HAP-1 (cell line): Measurements from ENCODE around the gene IL2RA.
A peak's percentile ranks its signal among the peaks of the same experiment; 100 is the strongest.

Experiments used
- DNase-seq, 2 experiments: peaks; one replicate each; pipeline ENCODE4 v3.0.0-alpha.2; 2016 to 2020; ENCODE audit warnings: low spot score in 2 of 2
- H3K27me3 ChIP-seq: fragments of 250-450 bp; sonication (Bioruptor Pico); 2 replicates; pipeline ENCODE4 v1.5.1; 2020; ENCODE audit warnings: low read depth, mild to moderate bottlenecking, moderate library complexity
- H3K36me3 ChIP-seq: fragments of 250-450 bp; sonication (Bioruptor Pico); replicated peaks from 2 replicates; pipeline ENCODE4 v1.5.1; 2020; ENCODE audit warnings: mild to moderate bottlenecking
- H3K4me1 ChIP-seq: fragments of 250-450 bp; sonication (Bioruptor Pico); 2 replicates; pipeline ENCODE4 v1.5.1; 2020; ENCODE audit warnings: mild to moderate bottlenecking
- H3K4me3 ChIP-seq: fragments of 250-450 bp; sonication (Bioruptor Pico); 2 replicates; pipeline ENCODE4 v1.5.1; 2020; ENCODE audit warnings: mild to moderate bottlenecking, moderate library complexity
- H3K9me3 ChIP-seq: fragments of 250-450 bp; sonication (Bioruptor Pico); 2 replicates; pipeline ENCODE4 v1.5.1; 2020; ENCODE audit warnings: mild to moderate bottlenecking, moderate library complexity
- in situ Hi-C: fragments of 300-500 bp; cut with MboI; formaldehyde crosslinking; loops from 3 replicates; pipeline ENCODE4 v1.14.3; 2020; ENCODE audit warnings: low sequenced_read_pairs, inconsistent platforms, mixed read lengths

The IL2RA gene

DNA sequence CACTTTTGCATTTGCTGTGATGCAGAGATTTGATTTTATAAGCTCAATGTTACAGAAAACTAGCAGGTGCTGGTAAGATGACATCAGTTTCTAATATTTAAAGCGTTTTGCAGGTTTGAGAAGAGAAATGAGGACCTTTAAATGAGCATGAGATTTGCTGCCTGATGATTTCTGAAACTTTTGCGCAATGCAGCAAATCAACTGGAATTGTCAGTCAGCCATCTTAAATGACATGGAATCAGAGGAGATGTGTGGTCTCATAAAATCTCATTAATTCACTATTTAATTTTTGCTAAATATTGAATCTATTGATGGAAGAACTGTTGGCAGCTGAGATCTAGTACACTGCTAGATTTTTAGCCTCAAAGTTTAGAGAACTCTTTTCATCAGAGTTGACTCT, 30.6 kb upstream of the IL2RA start:
- peaks cover 13% of the 10 kb centered on the region for H3K36me3 ChIP-seq
- peaks cover 13% of the 10 kb centered on the region for H3K4me1 ChIP-seq
- no peaks in the 10 kb centered on the region for H3K9me3 ChIP-seq
- H3K4me3 ChIP-seq = no peak overlapping the region
- no peak for DNase-seq
- H3K27me3 ChIP-seq = no peaks in the 10 kb centered on the region
- in situ Hi-C loops = no loop called here

DNA sequence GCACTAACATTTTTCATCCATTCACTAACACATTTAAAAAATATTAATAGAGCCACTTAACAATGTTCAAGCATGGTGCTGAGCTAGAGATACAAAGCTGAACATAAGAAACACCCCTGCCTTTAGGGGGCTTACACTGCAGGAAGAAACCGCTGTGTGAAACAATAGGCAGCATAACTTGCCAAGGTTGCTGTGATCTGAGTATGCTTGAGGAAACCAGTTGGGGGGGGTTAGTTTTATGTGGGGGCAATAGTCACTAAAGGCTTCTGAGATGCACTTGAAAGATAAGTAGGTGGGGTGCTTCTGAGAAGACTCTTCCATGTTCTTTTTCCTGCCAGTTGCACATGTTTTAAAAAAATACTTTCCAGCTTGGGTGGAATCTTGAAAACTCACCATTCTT, 29.5 kb upstream of the IL2RA start:
- no peak for DNase-seq
- peaks cover 1% of the 10 kb centered on the region for H3K9me3 ChIP-seq
- in situ Hi-C loops = no loop called here
- peaks cover 3% of the 10 kb centered on the region for H3K36me3 ChIP-seq
- peaks cover 13% of the 10 kb centered on the region for H3K4me1 ChIP-seq
- no peaks in the 10 kb centered on the region for H3K27me3 ChIP-seq
- H3K4me3 ChIP-seq = no peak overlapping the region; the same call in 1 of the 2 replicates

- no peaks in the 10 kb centered on the region for H3K27me3 ChIP-seq
- H3K36me3 ChIP-seq = peaks cover 3% of the 10 kb centered on the region
- H3K4me1 ChIP-seq = peaks cover 13% of the 10 kb centered on the region
- in situ Hi-C loops = no loop called here
- peak; percentile 9 to 48 for DNase-seq
- H3K9me3 ChIP-seq = peaks cover 3% of the 10 kb centered on the region
- peak overlapping the region; percentile 82 for H3K4me3 ChIP-seq
Observed at GRCh38 chr10:6089334-6090219, 27.4 kb upstream of the IL2RA start.

GRCh38 chr10:6088721-6089333, 26.7 kb upstream of the IL2RA start, which contains the start of gene RBM17:
TSS of gene RBM17 (plus strand) at chr10:6089034. CDS start at chr10:6097066, 8,032 bp downstream.
- in situ Hi-C loops = no loop called here
- Histone ChIP-seq H3K9me3 (peaks cover 3% of the 10 kb centered on the region), H3K4me1 (peaks cover 13% of the 10 kb centered on the region), H3K27me3 (peaks cover 2% of the 10 kb centered on the region; the same call in 1 of the 2 replicates), H3K36me3 (peaks cover 3% of the 10 kb centered on the region), H3K4me3 (peak within 1 kb of the TSS; percentile 82)
- peak; percentile 83 to 95 for DNase-seq

- DNase-seq = peak; percentile 60 to 88
- H3K4me1 ChIP-seq = peaks cover 6% of the 10 kb centered on the region
- H3K36me3 ChIP-seq = peaks cover 3% of the 10 kb centered on the region
- in situ Hi-C loops = no loop called here
- peaks cover 8% of the 10 kb centered on the region for H3K9me3 ChIP-seq
- H3K4me3 ChIP-seq = no peak overlapping the region
- H3K27me3 ChIP-seq = peaks cover 4% of the 10 kb centered on the region
Observed at GRCh38 chr10:6086375-6087233, 24.4 kb upstream of the IL2RA start.

- H3K9me3 ChIP-seq = peaks cover 8% of the 10 kb centered on the region
- H3K4me3 ChIP-seq = no peak overlapping the region
- in situ Hi-C loops = no loop called here
- DNase-seq = no peak
- H3K36me3 ChIP-seq = no peaks in the 10 kb centered on the region
- H3K4me1 ChIP-seq = no peaks in the 10 kb centered on the region; the same call in 1 of the 2 replicates
- peaks cover 4% of the 10 kb centered on the region for H3K27me3 ChIP-seq
Observed at GRCh38 chr10:6083523-6084475, 21.6 kb upstream of the IL2RA start.

GRCh38 chr10:6082496-6083395, 20.6 kb upstream of the IL2RA start:
- DNase-seq = no peak
- H3K36me3 ChIP-seq = no peaks in the 10 kb centered on the region
- no peaks in the 10 kb centered on the region for H3K4me1 ChIP-seq
- H3K27me3 ChIP-seq = peaks cover 4% of the 10 kb centered on the region
- in situ Hi-C loops = no loop called here
- H3K4me3 ChIP-seq = no peak overlapping the region
- peaks cover 8% of the 10 kb centered on the region for H3K9me3 ChIP-seq

GRCh38 chr10:6080417-6080973, 18.3 kb upstream of the IL2RA start:
- H3K27me3 ChIP-seq = peaks cover 6% of the 10 kb centered on the region
- DNase-seq = no peak
- no peaks in the 10 kb centered on the region for H3K4me1 ChIP-seq
- in situ Hi-C loops = no loop called here
- no peak overlapping the region for H3K4me3 ChIP-seq
- H3K36me3 ChIP-seq = no peaks in the 10 kb centered on the region
- H3K9me3 ChIP-seq = peaks cover 5% of the 10 kb centered on the region; the same call in 1 of the 2 replicates

- Histone ChIP-seq H3K27me3 (peaks cover 6% of the 10 kb centered on the region), H3K9me3 (peaks cover 5% of the 10 kb centered on the region; the same call in 1 of the 2 replicates), H3K36me3 (no peaks in the 10 kb centered on the region), H3K4me3 (no peak overlapping the region), H3K4me1 (no peaks in the 10 kb centered on the region)
- in situ Hi-C loops = no loop called here
- no peak for DNase-seq
Observed at GRCh38 chr10:6079044-6079443, 16.9 kb upstream of the IL2RA start.

DNA sequence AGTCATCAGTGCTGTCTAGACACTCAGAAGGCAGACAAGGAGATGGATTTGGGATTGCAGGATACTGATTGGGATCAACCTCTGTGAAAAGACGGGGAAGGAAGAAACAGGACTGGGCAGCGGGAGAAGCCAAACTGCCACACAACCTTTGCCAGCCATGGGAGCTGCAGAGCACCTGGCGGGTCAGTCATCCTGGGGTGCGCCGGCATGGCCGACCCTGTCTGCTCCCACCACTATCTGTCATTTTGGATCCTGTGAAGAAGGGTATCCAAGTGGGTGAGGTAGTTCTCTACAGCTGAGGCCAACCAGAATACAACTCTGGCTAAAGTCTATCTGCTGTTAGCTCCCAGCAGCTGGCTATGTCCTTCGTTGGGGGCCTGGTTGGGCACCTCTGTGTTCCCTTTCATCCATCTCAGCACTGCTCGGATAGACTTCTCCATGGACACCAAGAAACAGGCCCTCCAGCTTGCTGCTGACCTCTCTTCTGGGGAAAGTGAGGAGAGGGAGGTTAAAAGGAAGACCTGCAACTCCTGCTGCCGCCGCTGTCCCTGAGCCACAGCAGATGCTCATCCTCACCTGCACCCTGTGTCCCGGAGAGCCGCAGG, 15.0 kb upstream of the IL2RA start:
- H3K36me3 ChIP-seq = no peaks in the 10 kb centered on the region
- DNase-seq = no peak
- H3K4me3 ChIP-seq = no peak overlapping the region
- H3K9me3 ChIP-seq = no peaks in the 10 kb centered on the region
- H3K27me3 ChIP-seq = peaks cover 2% of the 10 kb centered on the region; the same call in 1 of the 2 replicates
- in situ Hi-C loops = no loop called here
- H3K4me1 ChIP-seq = no peaks in the 10 kb centered on the region

DNA sequence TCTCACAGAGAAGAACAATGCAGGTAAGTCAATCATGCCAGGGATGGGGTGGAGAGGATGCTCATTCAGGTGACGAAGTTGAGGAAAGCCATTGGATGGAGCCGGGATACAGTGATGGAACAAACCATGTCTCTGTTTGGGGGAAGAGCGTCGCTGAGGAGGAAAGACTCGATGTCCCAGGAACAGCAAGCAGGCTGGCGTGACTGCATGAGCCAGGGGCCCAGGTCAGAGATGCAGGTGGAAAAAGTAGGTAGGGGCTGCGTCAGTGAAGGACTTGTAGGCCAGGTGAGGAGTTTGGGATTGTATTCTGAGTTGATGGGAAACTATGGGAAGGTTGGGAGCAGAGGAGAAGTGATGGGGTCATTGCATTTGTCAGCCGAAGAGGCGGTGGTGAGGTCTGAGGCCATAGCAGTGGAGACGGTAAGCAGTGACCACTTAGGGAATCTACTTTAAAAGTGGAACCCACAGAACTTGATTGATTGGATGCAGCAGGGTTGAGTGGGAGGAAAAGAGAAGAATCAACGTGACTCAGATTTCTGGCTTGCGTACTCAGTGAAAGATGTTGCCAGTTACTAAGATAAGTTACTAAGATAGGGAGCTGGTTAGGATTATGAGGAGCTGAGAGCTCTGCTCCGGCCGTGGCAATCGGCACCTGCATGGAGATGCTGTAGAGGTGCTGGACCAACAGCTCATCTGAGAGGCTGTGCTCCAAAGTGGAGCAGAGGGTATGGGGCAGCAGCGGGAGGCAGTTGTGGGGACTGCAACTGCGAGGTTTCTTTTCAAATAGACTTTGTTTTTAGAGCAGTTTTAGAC, 12.5 kb upstream of the IL2RA start:
- no peak for DNase-seq
- no peaks in the 10 kb centered on the region for H3K4me1 ChIP-seq
- in situ Hi-C loops = no loop called here
- peaks cover 2% of the 10 kb centered on the region; the same call in 1 of the 2 replicates for H3K27me3 ChIP-seq
- no peak overlapping the region for H3K4me3 ChIP-seq
- H3K9me3 ChIP-seq = no peaks in the 10 kb centered on the region
- H3K36me3 ChIP-seq = no peaks in the 10 kb centered on the region
